ENCODE data around the gene CACFD1.

Gene CACFD1

GRCh38 chr9:133440874-133441273 is 18.9 kb upstream of the CACFD1 start:
- H2AFZ ChIP-seq (ENCODE audit: low read length): no peak overlapping the region
- peak overlapping the region; percentile 71 for H2BK5ac ChIP-seq (ENCODE audit: low read length)
- H3K36me3 ChIP-seq (replicated peaks in 1 of 2; ENCODE audit: control insufficient read depth in 2 of 2, insufficient read depth in 2 of 2, low read length in 2 of 2): no peaks in the 10 kb centered on the region
- no peak overlapping the region for H3K18ac ChIP-seq (ENCODE audit: low read length)
- DNase-seq (ENCODE audit: low spot score): no peak
- no CpG with 5 or more reads among the region's 12 CpGs for WGBS, 2 donors (ENCODE audit: extremely low coverage in 2 of 2, insufficient read length in 2 of 2, insufficient replicate concordance in 1 of 2)
- H3K9ac ChIP-seq (ENCODE audit: low read depth, low read length, poor library complexity): peak overlapping the region; percentile 77
- H3K27me3 ChIP-seq (ENCODE audit: control insufficient read depth in 3 of 3, insufficient read depth in 3 of 3, low read depth in 1 of 3, low read length in 3 of 3): no peaks in the 10 kb centered on the region
- no peak overlapping the region for H2BK15ac ChIP-seq (ENCODE audit: low read length)
- H3K27ac ChIP-seq (replicated peaks; ENCODE audit: low read length): no peak overlapping the region
- no peak overlapping the region for H3K4ac ChIP-seq (ENCODE audit: low read length)
- H3K4me2 ChIP-seq (ENCODE audit: insufficient read depth, low read length, poor library complexity, severe bottlenecking): no peak overlapping the region
- no peaks in the 10 kb centered on the region for H3K79me1 ChIP-seq (ENCODE audit: low read depth, low read length)
- H3K23ac ChIP-seq (ENCODE audit: low read depth, low read length, poor library complexity): peak overlapping the region; percentile 34
- H4K91ac ChIP-seq (ENCODE audit: low read depth, low read length, poor library complexity): no peak overlapping the region
- H3K4me1 ChIP-seq (ENCODE audit: control insufficient read depth in 2 of 2, insufficient read depth in 1 of 2, low read depth in 1 of 2, low read length in 2 of 2): no peaks in the 10 kb centered on the region
- no peak overlapping the region for H3K4me3 ChIP-seq (ENCODE audit: low read length in 2 of 2)
- H4K8ac ChIP-seq (ENCODE audit: low read depth, low read length): no peak overlapping the region
- H2AK5ac ChIP-seq (ENCODE audit: low read depth, low read length): no peak overlapping the region
- no peak overlapping the region for H3K14ac ChIP-seq (ENCODE audit: low read length)
- H2BK120ac ChIP-seq (ENCODE audit: low read depth, low read length): no peak overlapping the region
- H2BK12ac ChIP-seq (ENCODE audit: low read length): peak overlapping the region; percentile 30
- H3K9me3 ChIP-seq (replicated peaks in 1 of 2; ENCODE audit: control insufficient read depth in 2 of 2, insufficient read depth in 1 of 2, low read depth in 1 of 2, low read length in 2 of 2): no peaks in the 10 kb centered on the region

- Histone ChIP-seq H4K8ac (ENCODE audit: low read depth, low read length) (no peak overlapping the region), H2BK120ac (ENCODE audit: low read depth, low read length) (no peak overlapping the region), H2AFZ (ENCODE audit: low read length) (no peak overlapping the region), H2BK15ac (ENCODE audit: low read length) (no peak overlapping the region), H2BK5ac (ENCODE audit: low read length) (no peak overlapping the region), H3K4me2 (ENCODE audit: insufficient read depth, low read length, poor library complexity, severe bottlenecking) (no peak overlapping the region), H3K4ac (ENCODE audit: low read length) (no peak overlapping the region), H4K91ac (ENCODE audit: low read depth, low read length, poor library complexity) (no peak overlapping the region), H3K14ac (ENCODE audit: low read length) (no peak overlapping the region), H3K9me3 (replicated peaks in 1 of 2; ENCODE audit: control insufficient read depth in 2 of 2, insufficient read depth in 1 of 2, low read depth in 1 of 2, low read length in 2 of 2) (no peaks in the 10 kb centered on the region), H2AK5ac (ENCODE audit: low read depth, low read length) (peak overlapping the region; percentile 25), H3K4me1 (ENCODE audit: control insufficient read depth in 2 of 2, insufficient read depth in 1 of 2, low read depth in 1 of 2, low read length in 2 of 2) (no peaks in the 10 kb centered on the region), H3K27ac (replicated peaks; ENCODE audit: low read length) (no peak overlapping the region), H3K27me3 (ENCODE audit: control insufficient read depth in 3 of 3, insufficient read depth in 3 of 3, low read depth in 1 of 3, low read length in 3 of 3) (no peaks in the 10 kb centered on the region), H3K23ac (ENCODE audit: low read depth, low read length, poor library complexity) (no peak overlapping the region), H2BK12ac (ENCODE audit: low read length) (no peak overlapping the region), H3K9ac (ENCODE audit: low read depth, low read length, poor library complexity) (no peak overlapping the region), H3K4me3 (ENCODE audit: low read length in 2 of 2) (no peak overlapping the region), H3K36me3 (replicated peaks in 1 of 2; ENCODE audit: control insufficient read depth in 2 of 2, insufficient read depth in 2 of 2, low read length in 2 of 2) (no peaks in the 10 kb centered on the region), H3K18ac (ENCODE audit: low read length) (no peak overlapping the region), H3K79me1 (ENCODE audit: low read depth, low read length) (no peaks in the 10 kb centered on the region)
- WGBS, 2 donors (ENCODE audit: extremely low coverage in 2 of 2, insufficient read length in 2 of 2, insufficient replicate concordance in 1 of 2): no CpG with 5 or more reads among the region's 5 CpGs
- no peak for DNase-seq (ENCODE audit: low spot score)
Measured at GRCh38 chr9:133441571-133441970, 18.2 kb upstream of the CACFD1 start.

GRCh38 chr9:133443248-133443647 is 16.5 kb upstream of the CACFD1 start:
- WGBS, 2 donors (ENCODE audit: extremely low coverage in 2 of 2, insufficient read length in 2 of 2, insufficient replicate concordance in 1 of 2): no CpG with 5 or more reads among the region's 15 CpGs

GRCh38 chr9:133443982-133444381 is 15.8 kb upstream of the CACFD1 start:
- H3K4me3 ChIP-seq (ENCODE audit: low read length in 2 of 2): peak overlapping the region in 1 of 2 donors; percentile 38
- H4K8ac ChIP-seq (ENCODE audit: low read depth, low read length): no peak overlapping the region
- H3K27me3 ChIP-seq (ENCODE audit: control insufficient read depth in 3 of 3, insufficient read depth in 3 of 3, low read depth in 1 of 3, low read length in 3 of 3): no peaks in the 10 kb centered on the region
- no peak overlapping the region for H3K27ac ChIP-seq (replicated peaks; ENCODE audit: low read length)
- H3K4me2 ChIP-seq (ENCODE audit: insufficient read depth, low read length, poor library complexity, severe bottlenecking): no peak overlapping the region
- no peak overlapping the region for H3K14ac ChIP-seq (ENCODE audit: low read length)
- H3K36me3 ChIP-seq (replicated peaks in 1 of 2; ENCODE audit: control insufficient read depth in 2 of 2, insufficient read depth in 2 of 2, low read length in 2 of 2): no peaks in the 10 kb centered on the region
- H3K9ac ChIP-seq (ENCODE audit: low read depth, low read length, poor library complexity): no peak overlapping the region
- H3K4ac ChIP-seq (ENCODE audit: low read length): no peak overlapping the region
- no peak overlapping the region for H2BK120ac ChIP-seq (ENCODE audit: low read depth, low read length)
- H2BK5ac ChIP-seq (ENCODE audit: low read length): no peak overlapping the region
- no peak overlapping the region for H2AFZ ChIP-seq (ENCODE audit: low read length)
- no peak overlapping the region for H4K91ac ChIP-seq (ENCODE audit: low read depth, low read length, poor library complexity)
- H2BK15ac ChIP-seq (ENCODE audit: low read length): no peak overlapping the region
- H2AK5ac ChIP-seq (ENCODE audit: low read depth, low read length): no peak overlapping the region
- no peak for DNase-seq (ENCODE audit: low spot score)
- H3K4me1 ChIP-seq (ENCODE audit: control insufficient read depth in 2 of 2, insufficient read depth in 1 of 2, low read depth in 1 of 2, low read length in 2 of 2): no peaks in the 10 kb centered on the region
- no peak overlapping the region for H2BK12ac ChIP-seq (ENCODE audit: low read length)
- H3K23ac ChIP-seq (ENCODE audit: low read depth, low read length, poor library complexity): no peak overlapping the region
- no peaks in the 10 kb centered on the region for H3K9me3 ChIP-seq (replicated peaks in 1 of 2; ENCODE audit: control insufficient read depth in 2 of 2, insufficient read depth in 1 of 2, low read depth in 1 of 2, low read length in 2 of 2)
- WGBS, 2 donors (ENCODE audit: extremely low coverage in 2 of 2, insufficient read length in 2 of 2, insufficient replicate concordance in 1 of 2): no CpG with 5 or more reads among the region's 8 CpGs
- no peaks in the 10 kb centered on the region for H3K79me1 ChIP-seq (ENCODE audit: low read depth, low read length)
- H3K18ac ChIP-seq (ENCODE audit: low read length): no peak overlapping the region

More at GRCh38 chr9:133443248-133443647, 16.5 kb upstream of the CACFD1 start:
- Histone ChIP-seq H3K23ac (ENCODE audit: low read depth, low read length, poor library complexity) (peak overlapping the region; percentile 78), H4K8ac (ENCODE audit: low read depth, low read length) (no peak overlapping the region), H3K27ac (replicated peaks; ENCODE audit: low read length) (no peak overlapping the region), H3K9me3 (replicated peaks in 1 of 2; ENCODE audit: control insufficient read depth in 2 of 2, insufficient read depth in 1 of 2, low read depth in 1 of 2, low read length in 2 of 2) (no peaks in the 10 kb centered on the region), H3K27me3 (ENCODE audit: control insufficient read depth in 3 of 3, insufficient read depth in 3 of 3, low read depth in 1 of 3, low read length in 3 of 3) (no peaks in the 10 kb centered on the region), H2BK15ac (ENCODE audit: low read length) (no peak overlapping the region), H2BK120ac (ENCODE audit: low read depth, low read length) (no peak overlapping the region), H3K9ac (ENCODE audit: low read depth, low read length, poor library complexity) (peak overlapping the region; percentile 37), H3K4me1 (ENCODE audit: control insufficient read depth in 2 of 2, insufficient read depth in 1 of 2, low read depth in 1 of 2, low read length in 2 of 2) (no peaks in the 10 kb centered on the region), H3K79me1 (ENCODE audit: low read depth, low read length) (no peaks in the 10 kb centered on the region), H2BK5ac (ENCODE audit: low read length) (peak overlapping the region; percentile 2), H3K4ac (ENCODE audit: low read length) (no peak overlapping the region), H2AK5ac (ENCODE audit: low read depth, low read length) (no peak overlapping the region), H3K18ac (ENCODE audit: low read length) (no peak overlapping the region), H4K91ac (ENCODE audit: low read depth, low read length, poor library complexity) (peak overlapping the region; percentile 68), H3K4me2 (ENCODE audit: insufficient read depth, low read length, poor library complexity, severe bottlenecking) (no peak overlapping the region), H2AFZ (ENCODE audit: low read length) (no peak overlapping the region), H3K36me3 (replicated peaks in 1 of 2; ENCODE audit: control insufficient read depth in 2 of 2, insufficient read depth in 2 of 2, low read length in 2 of 2) (no peaks in the 10 kb centered on the region), H3K4me3 (ENCODE audit: low read length in 2 of 2) (no peak overlapping the region), H2BK12ac (ENCODE audit: low read length) (peak overlapping the region; percentile 58), H3K14ac (ENCODE audit: low read length) (no peak overlapping the region)
- DNase-seq (ENCODE audit: low spot score): no peak
